HepG2 (cell line): ENCODE measurements around the gene KDM6B. TPM values are rescaled to one million over a fixed set of nuclear protein-coding genes. Genes with fewer than 3 reads are reported as not detected.

Experiments used
- ATAC-seq: fragments of 200-7000 bp; cut with Tn5 transposase; 3 replicates; pipeline ENCODE4 v1.9.1; 2020; ENCODE audit warnings: mild to moderate bottlenecking, moderate library complexity
- BruUV-seq: library from RNA; stranded (reverse); fragments of 400-500 nt; replicated peaks from 2 replicates; lab custom pipeline; 2021; lab: Mats Ljungman, UMichigan
- CTCF ChIA-PET: fragments of 300-600 bp; formaldehyde crosslinking; extraction: SDS; loops from one replicate; lab custom pipeline; 2021; ENCODE audit warnings: low total read pairs, inconsistent platforms, low intra/inter-chr PET ratio; lab: Yijun Ruan, JAX
- POLR2A ChIA-PET: fragments of 350-600 bp; sonication (Branson Sonifier 250); formaldehyde crosslinking; loops from one replicate; lab custom pipeline; 2020; ENCODE audit warnings: antibody characterized with exemption, inconsistent platforms; lab: Yijun Ruan, JAX
- DNase-seq: peaks from one replicate; pipeline ENCODE4 v3.0.0-alpha.2; 2015; ENCODE audit warnings: low spot score
- FAIRE-seq: peaks from 3 replicates; lab custom pipeline; 2011; peaks lifted over from hg19 to GRCh38; lab: Jason Lieb, UNC
- H2AFZ ChIP-seq: one replicate; pipeline ENCODE4 v1.6.1; 2011; ENCODE audit warnings: low read length, inconsistent platforms
- H3K27ac ChIP-seq: fragments of 300-600 bp; 3 replicates; pipeline ENCODE4 v1.8.0; 2011; ENCODE audit warnings: mixed run types, mild to moderate bottlenecking, mixed read lengths, low read length, inconsistent platforms; ENCODE audit not compliant: insufficient read depth; ENCODE audit errors: extremely low read length
- H3K27me3 ChIP-seq, 2 experiments: fragments of 200-600 bp in 1 of 2; 2 replicates in 1 of 2; 3 replicates in 1 of 2; pipeline versions ENCODE4 v1.6.0 to v1.8.0; 2011; ENCODE audit warnings: low read length in 2 of 2, mild to moderate bottlenecking in 2 of 2, moderate library complexity in 2 of 2, inconsistent platforms in 1 of 2; ENCODE audit not compliant: insufficient read depth in 2 of 2, control insufficient read depth in 1 of 2
- H3K36me3 ChIP-seq, 2 experiments: fragments of 200-600 bp in 1 of 2; replicated peaks in 1 of 2; 2 replicates in 1 of 2; 3 replicates in 1 of 2; pipeline versions ENCODE4 v1.5.1 to v1.8.0; 2011; ENCODE audit warnings: low read length in 2 of 2, inconsistent platforms in 1 of 2; ENCODE audit not compliant: insufficient read depth in 2 of 2, control insufficient read depth in 1 of 2
- H3K4me1 ChIP-seq: 2 replicates; pipeline ENCODE4 v1.5.1; 2012; ENCODE audit warnings: low read length, inconsistent platforms; ENCODE audit not compliant: insufficient read depth
- H3K4me2 ChIP-seq: 2 replicates; pipeline ENCODE4 v1.6.0; 2011; ENCODE audit warnings: low read depth, low read length, inconsistent platforms
- H3K4me3 ChIP-seq, 3 experiments: fragments of 200-600 bp in 1 of 3; sonication (generic), shearing (Covaris generic) in 1 of 3; replicated peaks in 1 of 3; 2 replicates each; pipeline ENCODE4 v1.5.1; 2011 to 2016; ENCODE audit warnings: low read length in 3 of 3, inconsistent platforms in 2 of 3, low read depth in 2 of 3, mild to moderate bottlenecking in 2 of 3, control low read depth in 1 of 3, mixed read lengths in 1 of 3; ENCODE audit not compliant: insufficient read depth in 1 of 3
- H3K79me2 ChIP-seq: one replicate; pipeline ENCODE4 v1.6.1; 2011; ENCODE audit warnings: low read length, inconsistent platforms; ENCODE audit not compliant: insufficient read depth
- H3K9ac ChIP-seq: 2 replicates; pipeline ENCODE4 v1.6.0; 2011; ENCODE audit warnings: mild to moderate bottlenecking, low read depth, low read length, inconsistent platforms; ENCODE audit not compliant: insufficient read depth
- H3K9me3 ChIP-seq: 2 replicates; pipeline ENCODE4 v1.5.1; 2012; ENCODE audit warnings: mild to moderate bottlenecking, low read length
- H4K20me1 ChIP-seq: 2 replicates; pipeline ENCODE4 v1.6.0; 2011; ENCODE audit warnings: inconsistent platforms, mild to moderate bottlenecking, low read length, moderate library complexity; ENCODE audit not compliant: insufficient read depth
- RELA ChIP-seq: sonication (generic); formaldehyde crosslinking; IDR thresholded peaks from 2 replicates; pipeline ENCODE4 v1.4.0; 2020; ENCODE audit warnings: missing genetic modification reagents
- ZBTB20 ChIP-seq: sonication (generic); formaldehyde crosslinking; IDR thresholded peaks from 2 replicates; pipeline ENCODE4 v1.8.1; 2023; ENCODE audit warnings: missing genetic modification reagents, low read depth, mild to moderate bottlenecking, borderline replicate concordance
- ZNF839 ChIP-seq: sonication (generic); formaldehyde crosslinking; IDR thresholded peaks from 2 replicates; pipeline ENCODE4 v1.4.0; 2020; ENCODE audit warnings: missing genetic modification reagents, mild to moderate bottlenecking, borderline replicate concordance
- WGBS: methylation state at CpG from one replicate; pipeline ENCODE4 v1.1.6; 2017; ENCODE audit warnings: low lambda C conversion rate; 5-methylcytosine and 5-hydroxymethylcytosine counted together
- in situ Hi-C: cut with HindIII; loops from 2 replicates; pipeline ENCODE4 v1.10.0; 2017; ENCODE audit warnings: low pct_unique_long_range_greater_than_20kb; ENCODE audit not compliant: extremely low pct_ligation_motif_present
- intact Hi-C: fragments of 100-400 bp; cut with micrococcal nuclease; formaldehyde crosslinking; loops from one replicate; pipeline ENCODE4 v1.10.0; 2022; ENCODE audit not compliant: unreplicated experiment
- polyA plus RNA-seq, 8 experiments: library from polyadenylated mRNA; depleted of rRNA in 3 of 8; stranded (reverse) in 7 of 8; unstranded in 1 of 8; fragments of >200 nt; fragmentation: Illumina TruSeq in 4 of 8; extraction: Trizol in 4 of 8; gene quantifications; 2 replicates each; pipeline versions ENCODE4 v1.2.1 to v1.2.3, GENCODE V29; 2011 to 2016; ENCODE audit warnings: low read depth in 4 of 8, missing spikeins in 1 of 8, mixed read lengths in 1 of 8; ENCODE audit not compliant: insufficient read depth in 1 of 8
- total RNA-seq, 5 experiments: library from RNA; depleted of rRNA; stranded (reverse); fragments of >200 nt; fragmentation: Illumina TruSeq; extraction: Trizol; gene quantifications; 2 replicates each; pipeline ENCODE4 v1.2.3, GENCODE V29; 2016; ENCODE audit warnings: low read depth in 1 of 5
- TF ChIP-seq, protein P1 (sequence below): sonication (generic); formaldehyde crosslinking; IDR thresholded peaks from 2 replicates; pipeline ENCODE4 v1.5.1; 2020; ENCODE audit warnings: missing genetic modification reagents, mild to moderate bottlenecking, borderline replicate concordance

KDM6B gene
- total and polyA plus RNA-seq, 2 of the 13 experiments (the other 11 are each of a cell fraction or from before 2014, with no cell fraction given) = 1.3 to 2.1 TPM

DNA sequence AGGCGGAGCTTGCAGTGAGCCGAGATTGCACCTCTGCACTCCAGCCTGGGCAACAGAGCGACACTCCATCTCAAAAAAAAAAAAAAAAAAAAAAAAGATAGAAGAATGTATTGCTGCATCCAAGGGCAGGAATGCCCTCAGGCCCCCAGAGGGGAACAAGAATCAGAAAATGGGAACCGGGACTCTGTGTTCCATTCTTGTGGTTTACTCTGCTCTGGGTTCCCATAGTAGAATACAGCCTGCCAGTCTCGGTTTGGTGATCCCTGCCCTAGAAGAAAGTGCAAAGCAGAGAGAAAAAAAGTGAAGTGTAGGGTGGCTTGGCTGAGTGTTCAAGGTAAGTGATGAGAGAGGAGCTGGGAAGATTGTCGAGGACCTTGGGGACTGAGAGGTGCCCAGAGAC, 27.4 kb upstream of the KDM6B start:
- TF ChIP-seq, protein P1, sequence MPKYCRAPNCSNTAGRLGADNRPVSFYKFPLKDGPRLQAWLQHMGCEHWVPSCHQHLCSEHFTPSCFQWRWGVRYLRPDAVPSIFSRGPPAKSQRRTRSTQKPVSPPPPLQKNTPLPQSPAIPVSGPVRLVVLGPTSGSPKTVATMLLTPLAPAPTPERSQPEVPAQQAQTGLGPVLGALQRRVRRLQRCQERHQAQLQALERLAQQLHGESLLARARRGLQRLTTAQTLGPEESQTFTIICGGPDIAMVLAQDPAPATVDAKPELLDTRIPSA (CRISPR knock-in tag) = no peak
- no peak overlapping the region for H3K4me3 ChIP-seq
- H3K27me3 ChIP-seq = peaks cover 0 to 24% of the 10 kb centered on the region in 2 experiments; a peak in 3 of 5 replicates
- DNase-seq (no peak), FAIRE-seq (no peak), ATAC-seq (no peak)
- CTCF ChIA-PET = no interaction called here
- BruUV-seq = no TSS peak
- intact Hi-C loops (no loop called here), in situ Hi-C loops (no loop called here)
- no peaks in the 10 kb centered on the region for H3K36me3 ChIP-seq
- no peaks in the 10 kb centered on the region for H4K20me1 ChIP-seq
- no peaks in the 10 kb centered on the region for H3K4me1 ChIP-seq
- H3K4me2 ChIP-seq = no peak overlapping the region
- POLR2A ChIA-PET = no interaction called here
- H3K27ac ChIP-seq = no peak overlapping the region
- H3K79me2 ChIP-seq = no peaks in the 10 kb centered on the region
- no peak overlapping the region for H3K9ac ChIP-seq
- H2AFZ ChIP-seq = no peak overlapping the region
- no peaks in the 10 kb centered on the region for H3K9me3 ChIP-seq
- 29% methylated on average over 6 of the region's 6 CpGs for WGBS

DNA sequence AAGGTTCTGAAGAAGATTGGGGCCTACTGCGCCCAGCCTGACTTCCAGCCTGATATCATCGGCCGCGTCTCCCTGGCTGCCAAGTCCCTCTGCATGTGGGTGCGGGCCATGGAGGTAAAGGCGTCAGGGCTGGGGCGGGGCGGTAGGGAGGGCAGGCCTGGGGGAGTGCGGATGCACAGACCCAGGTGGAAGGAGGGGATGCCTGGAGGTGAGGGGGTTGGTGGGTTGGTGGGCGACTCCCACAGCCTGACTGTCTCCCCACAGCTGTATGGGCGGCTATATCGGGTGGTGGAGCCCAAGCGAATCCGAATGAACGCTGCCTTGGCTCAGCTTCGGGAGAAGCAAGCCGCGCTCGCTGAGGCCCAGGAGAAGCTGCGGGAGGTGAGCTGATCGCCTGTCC, 26.8 kb upstream of the KDM6B start:
- ChIA-PET POLR2A (no interaction called here), CTCF (no interaction called here)
- DNase-seq (no peak), FAIRE-seq (no peak), ATAC-seq (no peak)
- TF ChIP-seq ZNF839 (CRISPR knock-in tag) (no peak), ZBTB20 (CRISPR knock-in tag) (no peak), RELA (CRISPR knock-in tag) (no peak)
- Histone ChIP-seq H3K9ac (no peak overlapping the region), H3K27me3 (peaks cover 0 to 28% of the 10 kb centered on the region in 2 experiments; a peak in 3 of 5 replicates), H3K4me2 (no peak overlapping the region), H3K4me1 (no peaks in the 10 kb centered on the region), H3K9me3 (no peaks in the 10 kb centered on the region), H3K79me2 (no peaks in the 10 kb centered on the region), H2AFZ (no peak overlapping the region), H3K36me3 (no peaks in the 10 kb centered on the region), H4K20me1 (no peaks in the 10 kb centered on the region), H3K4me3 (no peak overlapping the region), H3K27ac (no peak overlapping the region)
- BruUV-seq = no TSS peak
- 69% methylated on average over 19 of the region's 21 CpGs for WGBS
- intact Hi-C loops (no loop called here), in situ Hi-C loops (no loop called here)
